GM18517 (cell line): ENCODE measurements around the gene CARD10.

Experiments
- ATAC-seq: cut with Tn5 transposase; IDR thresholded peaks from one replicate; pipeline ENCODE4 v1.9.1; 2021; ENCODE audit warnings: mild to moderate bottlenecking, moderate library complexity; ENCODE audit not compliant: unreplicated experiment

The CARD10 gene

DNA sequence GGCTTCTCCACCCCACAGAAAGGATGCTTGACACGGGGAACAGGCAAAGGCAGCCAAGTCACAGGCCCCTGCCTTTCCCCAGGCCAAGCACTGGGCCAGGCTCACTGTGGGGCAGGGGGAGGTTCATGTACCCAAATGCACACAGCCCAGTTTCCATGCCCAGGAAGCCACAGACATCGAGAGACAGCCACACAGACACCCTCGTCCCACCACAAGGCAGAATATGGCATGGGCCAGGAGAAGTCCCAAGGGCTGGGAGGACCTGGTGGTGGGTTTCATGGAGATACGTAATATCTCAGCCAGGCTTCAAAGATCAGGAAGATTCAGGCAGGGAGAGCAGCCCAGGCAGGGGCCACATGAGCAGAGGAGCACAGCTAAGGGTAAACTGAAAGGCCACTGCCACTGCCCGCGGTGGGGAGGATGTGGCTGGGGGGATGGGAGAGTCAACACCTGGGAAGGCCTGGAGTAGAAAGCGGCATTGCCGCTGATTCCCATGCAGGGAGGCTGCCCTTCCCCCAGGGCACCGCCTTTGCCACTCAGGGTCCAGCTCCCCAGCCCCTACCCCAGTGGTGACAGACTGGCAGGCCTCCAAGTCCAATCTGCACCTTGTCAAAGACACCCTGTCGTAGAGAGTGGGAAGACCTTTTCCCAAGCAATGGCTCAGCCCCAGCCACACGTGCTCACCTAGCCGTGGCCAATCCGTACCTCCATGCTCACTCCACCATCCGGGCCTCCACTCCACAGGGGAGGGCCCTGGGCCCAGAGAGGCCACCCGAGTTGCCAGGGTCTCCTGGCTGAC lies 30.7 kb downstream of the CARD10 start:
- no peak for ATAC-seq

GRCh38 chr22:37487571-37487970 lies 31.6 kb downstream of the CARD10 start:
- no peak for ATAC-seq

GRCh38 chr22:37487129-37487528 lies 32.1 kb downstream of the CARD10 start:
- ATAC-seq, result no peak

DNA sequence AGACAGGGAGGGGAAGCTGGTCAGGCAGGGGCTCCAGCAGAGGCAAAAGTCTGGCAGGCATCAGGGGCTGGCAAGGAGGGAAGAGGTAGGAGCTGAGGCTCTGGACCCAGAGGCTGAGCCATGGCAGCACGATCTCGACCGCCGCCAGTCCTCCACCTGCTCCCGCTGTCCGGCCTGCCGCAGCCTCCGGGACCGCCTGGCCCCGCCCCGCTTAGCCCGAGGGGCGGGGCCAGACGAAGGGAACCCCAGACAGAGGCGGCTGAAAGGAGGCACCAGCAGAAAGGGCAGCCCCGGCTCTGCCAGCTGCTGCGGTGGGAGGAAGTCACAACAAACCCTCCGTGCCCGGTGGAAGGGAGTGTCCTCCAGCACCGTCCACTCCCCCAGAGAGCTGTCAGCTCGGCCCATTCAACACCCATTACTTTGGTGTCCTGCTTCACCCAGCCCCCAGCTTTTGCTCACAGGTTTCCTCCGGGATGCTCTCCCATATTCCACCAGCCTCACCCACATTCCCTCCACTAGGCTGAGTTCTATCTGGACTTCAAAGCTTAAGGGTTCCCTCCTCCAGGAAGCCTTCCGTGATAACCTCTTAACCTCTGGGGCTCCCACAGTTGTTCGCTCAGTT lies 32.9 kb downstream of the CARD10 start, which contains the start of gene MFNG:
Gene MFNG, minus strand, starts transcription at position 161 of the 622 bp plus-strand sequence. CDS start 207 bp downstream, outside the sequence.
- peak; percentile 45 for ATAC-seq

DNA sequence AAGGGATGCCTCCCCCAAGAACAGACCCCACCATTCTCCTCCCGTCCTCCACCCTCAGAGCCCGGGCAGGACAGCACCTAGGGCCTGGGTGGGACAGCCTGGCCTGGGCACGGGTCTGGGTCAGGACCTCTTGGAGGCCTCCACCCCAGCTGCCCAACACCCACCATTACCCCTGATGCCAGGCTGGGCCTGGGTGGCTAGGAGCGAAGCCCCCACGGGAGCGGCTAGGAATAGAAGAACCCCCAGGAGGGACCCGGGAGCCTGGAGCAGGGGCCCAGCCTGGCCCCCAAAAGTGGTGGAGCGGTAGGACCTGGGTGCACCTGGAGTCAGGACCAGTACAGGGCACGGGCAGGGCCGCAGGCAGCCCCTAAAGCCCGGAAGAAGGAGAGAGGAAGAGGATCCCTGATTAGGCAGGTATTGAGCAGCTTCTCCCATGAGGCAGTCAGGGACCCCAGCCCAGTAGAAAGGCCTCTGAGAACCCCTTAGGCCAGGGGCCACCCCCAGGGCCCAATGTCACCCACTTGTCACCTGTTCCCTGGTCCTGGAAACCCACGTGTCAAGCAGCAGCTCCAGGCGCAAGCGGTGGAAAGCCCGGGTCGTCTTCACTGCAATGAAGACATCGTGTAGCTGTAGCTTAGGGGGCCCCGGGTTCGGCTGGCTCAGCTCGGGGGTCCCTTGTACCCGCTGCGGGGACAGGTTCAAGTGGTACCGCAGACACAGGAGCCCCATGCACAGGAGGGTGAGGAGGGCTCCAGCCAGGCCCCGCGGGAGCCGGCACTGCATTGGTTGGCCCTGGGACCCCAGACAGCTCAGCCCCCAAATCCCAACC lies 33.6 kb downstream of the CARD10 start:
- no peak for ATAC-seq

DNA sequence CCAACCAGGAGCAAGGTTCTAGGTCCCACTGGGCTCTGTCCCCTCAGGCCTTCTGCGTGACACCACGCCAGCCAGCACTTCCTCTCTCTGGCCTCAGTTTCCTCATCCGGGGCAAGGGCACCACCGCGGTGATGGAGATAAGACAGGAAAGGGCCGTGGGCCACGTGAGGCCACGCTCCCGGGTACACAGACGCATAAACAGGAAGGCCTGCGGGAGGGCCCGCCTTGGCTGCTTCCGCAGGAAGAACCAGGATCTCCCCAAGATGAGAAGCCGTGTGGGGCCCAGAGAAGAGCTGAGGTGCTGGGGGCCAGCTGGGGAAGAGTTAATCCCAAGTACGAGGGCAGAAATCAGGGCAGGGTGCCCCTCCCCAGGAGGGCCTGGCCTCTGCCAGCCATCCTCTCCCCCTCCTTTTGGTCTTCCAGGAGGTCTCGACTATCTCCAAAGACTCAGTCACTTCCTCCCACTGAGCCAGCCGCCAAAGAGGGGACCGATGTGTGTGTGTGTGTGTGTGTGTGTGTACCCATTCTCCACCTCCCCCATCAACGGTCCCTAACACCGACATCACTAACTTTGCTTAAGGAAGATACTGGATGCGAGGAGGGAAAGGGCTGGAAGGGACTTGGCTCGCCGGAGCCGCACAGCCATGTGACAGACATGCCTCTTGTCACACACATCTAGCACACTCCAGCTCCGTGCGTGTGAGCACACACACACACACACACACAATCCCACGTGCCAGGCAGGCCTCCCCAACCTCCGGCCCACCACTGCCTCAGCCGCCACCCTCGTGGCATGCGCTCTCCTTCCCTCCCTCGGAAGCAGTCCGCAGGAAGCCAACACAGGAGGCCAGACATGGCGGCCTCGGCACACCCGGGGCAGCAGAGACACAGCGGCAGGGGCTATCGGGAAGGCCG lies 34.5 kb downstream of the CARD10 start:
- ATAC-seq, result no peak

GRCh38 chr22:37483050-37483449 lies 36.2 kb downstream of the CARD10 start:
- ATAC-seq, result no peak

DNA sequence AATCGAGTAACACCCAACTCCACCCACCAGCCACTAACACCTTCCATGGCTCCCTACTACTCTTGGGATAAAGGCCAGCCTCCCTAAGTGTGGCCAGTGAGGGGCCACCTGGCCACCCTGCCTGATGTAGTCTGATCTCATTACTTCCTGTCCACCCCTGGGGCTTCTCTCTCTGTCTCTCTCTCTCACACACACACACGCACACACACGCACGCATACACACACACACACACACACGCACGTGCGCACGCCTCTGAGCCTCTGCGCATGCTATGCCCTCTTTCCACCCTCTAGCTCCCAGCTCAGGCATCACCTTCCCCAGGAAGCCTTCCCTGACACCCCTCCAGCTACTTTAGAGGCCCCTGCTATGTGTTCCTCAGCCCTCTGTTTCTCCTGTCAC lies 37.0 kb downstream of the CARD10 start:
- ATAC-seq, result no peak

- no peak for ATAC-seq
Observed at GRCh38 chr22:37481347-37481907, 37.8 kb downstream of the CARD10 start.

- no peak for ATAC-seq
Observed at GRCh38 chr22:37480387-37481346, 38.5 kb downstream of the CARD10 start.

- no peak for ATAC-seq
Observed at GRCh38 chr22:37479196-37479595, 40.0 kb downstream of the CARD10 start.

DNA sequence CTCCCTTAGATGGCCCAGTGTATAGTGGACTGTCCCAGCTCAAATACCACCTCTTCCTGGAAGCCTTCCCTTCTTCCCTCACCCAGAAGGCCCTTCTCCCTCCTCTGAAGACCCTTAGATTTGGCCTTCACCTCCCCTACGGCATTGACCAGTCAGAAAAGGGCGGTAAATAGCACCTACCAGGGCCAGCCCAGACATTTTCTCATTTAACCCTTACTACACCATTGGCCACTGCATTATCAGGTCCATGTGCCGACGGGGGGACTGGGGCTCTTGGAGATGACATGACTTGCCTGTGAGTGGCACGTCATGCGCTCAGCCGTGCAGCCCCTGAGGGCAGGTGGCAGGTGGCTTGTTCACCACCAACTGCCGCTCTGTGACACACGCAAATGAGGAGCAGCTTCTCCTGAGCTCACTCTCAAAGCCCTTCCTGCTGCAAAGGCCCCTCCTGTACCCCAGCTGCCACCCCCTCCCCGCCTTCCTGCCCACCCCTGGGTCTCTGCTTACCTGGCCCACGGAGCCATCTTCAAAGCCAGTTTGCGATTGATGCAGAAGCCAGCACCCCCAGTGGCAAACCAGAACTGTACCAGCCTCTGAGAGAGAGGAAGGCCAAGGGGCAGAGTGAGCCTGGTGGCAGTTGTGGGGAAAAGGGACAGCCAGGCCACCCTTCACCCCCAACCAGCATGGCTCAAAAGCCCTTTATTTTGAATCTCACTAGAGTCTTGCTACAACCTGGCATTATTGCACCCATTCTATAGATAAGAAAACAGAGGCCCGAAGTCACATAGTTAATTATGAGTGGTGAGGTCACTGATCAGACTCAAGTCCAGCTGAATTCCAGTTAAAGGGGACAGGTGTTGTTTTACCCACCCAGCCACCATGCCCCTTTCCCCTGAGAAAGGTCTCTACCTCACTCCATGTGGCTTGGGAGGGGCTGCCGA lies 42.6 kb downstream of the CARD10 start:
- no peak for ATAC-seq

DNA sequence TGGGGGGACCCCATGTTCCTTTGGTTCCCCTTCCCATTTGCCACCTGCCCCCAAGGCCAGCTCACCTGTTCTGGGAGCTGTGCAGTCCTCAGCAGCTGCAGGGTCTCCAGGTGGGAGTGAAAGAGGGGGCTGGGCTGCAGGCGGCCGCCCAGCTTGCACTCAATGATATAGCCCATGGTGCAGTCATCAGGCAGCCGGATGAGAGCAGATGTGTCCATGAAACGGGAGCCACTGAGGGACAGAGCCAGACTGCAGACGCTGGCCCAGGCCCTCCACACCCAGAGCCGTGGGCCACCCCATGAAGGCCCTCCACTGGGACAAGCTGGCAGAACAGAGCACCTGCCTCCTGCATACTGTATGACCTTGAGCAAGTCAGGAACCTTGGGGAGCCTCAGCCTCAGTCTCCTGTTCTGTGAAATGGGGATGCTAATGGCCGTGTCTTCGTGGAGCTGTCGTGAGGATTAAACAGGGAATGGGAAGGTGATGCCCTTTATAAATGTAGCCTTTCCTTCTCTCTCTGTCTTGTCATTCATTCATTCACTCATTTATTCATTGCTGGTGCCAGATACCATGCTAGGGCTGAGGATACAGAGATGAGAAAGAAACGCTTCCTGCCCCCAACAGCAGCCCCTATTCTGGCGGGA lies 44.6 kb downstream of the CARD10 start:
- no peak for ATAC-seq

DNA sequence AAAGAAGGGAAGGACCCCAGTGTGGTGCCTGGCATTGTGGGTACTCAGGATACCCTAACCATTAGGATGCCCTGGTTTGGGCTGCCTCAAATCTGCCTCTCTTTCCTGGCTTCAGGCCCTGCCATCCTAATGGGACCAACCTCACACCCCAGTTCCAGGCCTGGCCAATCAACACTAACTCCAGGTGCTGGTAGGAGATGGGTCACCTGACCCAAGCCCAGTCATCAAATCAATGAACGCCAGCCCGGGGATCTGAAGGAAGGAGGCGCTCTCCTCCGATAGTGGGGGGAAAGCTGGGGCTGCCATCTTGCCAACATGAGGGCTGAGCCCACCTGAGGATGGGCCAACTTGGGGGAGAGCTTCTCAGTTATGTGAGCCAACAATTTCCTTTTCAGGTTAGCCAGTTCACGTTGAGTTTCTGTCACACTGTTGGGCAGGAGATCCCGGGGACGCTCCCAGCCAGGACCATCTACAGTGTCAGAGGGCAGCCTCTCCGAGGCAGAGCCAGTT lies 45.7 kb downstream of the CARD10 start:
- no peak for ATAC-seq

DNA sequence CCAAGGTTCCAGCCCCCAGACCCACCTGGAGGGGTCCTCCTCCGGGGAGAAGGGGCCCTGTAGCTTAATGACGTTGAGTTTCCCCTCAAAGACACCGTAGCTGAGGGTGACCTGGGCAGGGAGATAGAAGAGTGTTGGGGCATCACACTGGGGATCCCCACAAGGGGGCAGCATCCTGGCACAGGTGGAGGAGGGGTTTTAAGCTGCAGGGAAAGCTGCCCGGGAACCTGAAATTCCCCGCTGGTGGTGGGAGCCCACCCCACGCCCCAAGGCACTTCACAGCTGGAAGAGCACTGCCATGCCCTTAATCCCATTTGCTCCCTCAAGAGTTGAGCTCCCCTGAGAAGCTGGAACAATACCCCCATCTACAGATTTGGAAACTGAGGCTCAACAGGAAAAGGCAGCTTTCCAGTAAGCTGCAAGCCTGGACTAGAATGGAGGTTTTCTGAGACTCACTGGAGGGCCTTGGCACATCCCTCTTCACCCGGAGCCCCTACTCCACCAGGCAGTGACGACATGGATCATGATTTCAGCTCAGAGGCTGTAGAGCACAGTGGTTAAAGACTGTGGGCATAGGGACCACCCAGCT lies 46.7 kb downstream of the CARD10 start:
- ATAC-seq, result no peak

GRCh38 chr22:37471727-37472417 lies 47.3 kb downstream of the CARD10 start:
- ATAC-seq, result no peak
